CD4-positive, alpha-beta T cell treated with Interleukin-10 for 1 hour (primary cell): Measurements from ENCODE around the gene PRKG1.
"Not testable (repeated sequence)": the region's sequence is repeated elsewhere in the genome, so short reads cannot be mapped to it uniquely, and the experiment has no call there.

ENCODE experiments used
- DNase-seq: peaks from one replicate; pipeline ENCODE4 v3.0.0-alpha.2; 2020

PRKG1 gene

DNA sequence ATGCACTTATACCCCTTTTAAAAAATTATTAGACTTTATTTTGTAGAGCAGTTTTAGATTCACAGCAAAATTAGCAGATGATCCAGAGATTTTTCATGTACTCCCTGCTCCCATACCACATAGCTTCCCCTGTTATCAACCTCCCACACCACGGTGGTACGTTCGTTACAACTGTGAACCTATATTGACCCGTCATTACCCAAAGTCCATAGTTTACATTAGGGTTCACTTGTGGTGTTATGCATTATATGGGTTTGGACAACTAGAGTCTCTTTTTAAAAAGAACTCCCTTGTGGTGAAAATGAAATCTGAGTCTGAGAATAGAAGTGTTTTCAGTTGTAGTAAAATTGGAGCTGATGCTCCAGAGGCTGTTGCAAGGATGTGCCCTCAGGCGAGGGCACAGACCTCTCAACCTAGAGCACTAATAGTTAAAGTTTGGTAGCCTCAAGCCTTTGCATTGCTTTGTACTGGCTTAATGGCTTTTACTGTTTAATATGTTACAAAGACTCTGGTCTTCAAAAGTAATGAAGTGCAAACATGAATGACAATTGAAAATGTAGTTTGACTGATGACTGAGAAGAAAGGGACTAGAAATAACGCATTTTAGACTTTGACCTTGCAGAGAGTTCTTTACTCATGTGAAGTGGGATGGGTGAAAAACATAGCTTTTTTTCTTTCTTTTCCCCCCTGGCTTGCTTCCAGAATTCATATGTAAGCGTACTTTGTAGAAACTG, 655.7 kb downstream of the PRKG1 start:
- no peak for DNase-seq

DNA sequence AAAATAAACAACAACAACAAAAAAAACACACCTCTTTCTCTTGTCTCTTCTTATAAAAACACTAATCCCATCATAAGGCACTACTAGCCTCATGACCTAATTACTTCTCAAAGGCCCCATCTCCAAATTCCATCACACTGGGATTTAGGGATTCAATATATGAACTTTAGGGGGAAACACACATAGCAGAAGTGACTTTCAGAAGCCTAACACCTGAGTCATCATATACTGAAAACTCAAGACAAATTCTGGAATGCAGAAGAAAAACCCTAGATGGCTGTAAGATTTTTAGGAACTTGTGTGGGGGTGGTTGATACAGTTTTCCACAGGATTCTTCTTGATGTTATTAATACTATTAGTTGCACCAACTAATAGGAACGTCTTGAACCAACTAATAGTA, 658.8 kb downstream of the PRKG1 start:
- no peak for DNase-seq

DNA sequence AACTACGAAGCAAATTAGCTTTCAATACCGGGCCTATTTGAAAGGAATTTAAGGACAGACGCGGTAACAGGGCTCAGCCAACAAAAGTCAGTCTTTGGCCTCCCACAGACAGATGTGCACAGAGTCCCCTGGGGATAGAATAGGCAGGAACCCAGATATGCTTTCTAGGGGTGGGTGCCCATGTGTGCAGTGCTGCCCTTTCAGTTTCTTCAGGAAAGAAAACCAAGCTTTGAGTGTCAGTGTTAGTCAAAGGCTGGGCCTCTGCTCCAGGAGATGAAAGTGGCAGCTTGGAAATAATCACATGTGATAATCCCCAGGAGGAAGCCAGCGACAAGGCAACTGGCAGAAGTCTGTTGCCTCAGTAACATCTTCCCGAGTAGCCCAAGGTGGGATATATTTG, 668.9 kb downstream of the PRKG1 start:
- no peak for DNase-seq

DNA sequence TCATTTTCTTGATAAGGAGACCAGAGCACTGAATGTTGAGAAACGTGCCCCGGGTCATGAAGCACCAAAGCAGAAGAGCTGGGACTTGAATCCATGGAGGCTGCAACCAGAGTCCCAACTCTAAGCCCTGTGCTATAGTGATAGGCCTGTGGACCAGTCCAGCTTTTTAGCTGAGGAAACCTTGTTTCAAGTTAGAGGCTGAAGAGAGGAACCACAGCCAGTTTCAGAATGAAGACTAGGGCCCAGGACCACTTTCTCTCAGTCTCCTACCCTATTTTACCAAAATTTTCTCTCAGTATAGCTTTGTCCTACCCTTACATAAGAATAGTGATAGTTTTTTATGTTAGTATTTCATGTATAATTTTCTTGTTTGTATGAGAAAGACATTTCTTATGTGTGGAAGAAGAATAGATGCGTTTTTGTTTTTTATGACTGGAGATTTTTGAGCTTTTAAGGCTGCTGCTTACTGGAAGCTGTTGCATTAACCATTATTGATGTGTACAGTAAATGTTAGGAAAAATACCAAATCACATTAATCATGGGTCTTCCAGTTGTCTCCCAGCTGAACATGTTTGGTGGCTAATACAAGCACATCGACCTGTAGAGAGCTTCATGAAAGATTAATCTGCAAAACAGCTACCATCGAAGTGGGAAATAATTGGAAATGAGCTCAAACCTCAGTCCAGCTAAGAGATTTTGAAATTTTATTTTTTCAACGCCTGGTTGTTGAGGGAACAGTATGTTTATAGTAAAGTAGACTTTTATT, 670.1 kb downstream of the PRKG1 start:
- DNase-seq, result no peak

DNA sequence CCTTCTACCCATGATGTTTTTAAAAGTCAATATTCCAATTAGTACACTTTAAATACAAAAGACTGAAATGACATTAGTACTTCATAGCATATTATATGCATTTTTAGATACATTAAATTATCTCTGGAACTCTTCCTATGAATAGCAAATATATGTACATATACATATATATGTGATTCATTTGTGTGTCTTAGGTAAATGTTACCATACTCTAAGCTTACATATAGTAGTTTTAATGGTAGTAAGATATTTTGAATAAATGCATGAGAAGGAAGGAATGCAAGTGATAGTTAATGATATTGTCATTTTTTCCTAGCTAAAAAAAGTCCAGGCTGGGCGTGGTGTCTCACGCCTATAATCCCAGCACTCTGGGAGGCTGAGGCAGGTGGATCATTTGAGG, 671.1 kb downstream of the PRKG1 start:
- no peak for DNase-seq

DNA sequence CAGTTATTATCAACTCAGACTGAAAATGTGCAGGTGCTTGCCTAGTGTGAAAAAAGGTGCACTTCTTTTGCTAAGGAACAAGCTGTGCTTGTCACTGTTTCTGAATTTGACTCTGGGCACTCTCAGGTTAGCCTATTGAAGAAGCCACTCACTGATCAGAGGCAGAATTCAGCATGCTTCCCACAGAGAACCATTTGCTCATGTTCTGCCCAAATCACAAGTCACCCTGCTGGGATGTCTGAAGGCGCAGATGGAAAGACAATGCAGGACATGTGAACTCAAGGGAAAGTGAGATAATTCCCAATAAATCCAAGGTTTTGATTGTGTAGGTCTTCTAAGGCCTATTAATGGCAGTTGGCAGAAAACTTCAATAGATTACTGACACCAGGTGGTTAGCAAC, 672.9 kb downstream of the PRKG1 start:
- DNase-seq, result no peak

DNA sequence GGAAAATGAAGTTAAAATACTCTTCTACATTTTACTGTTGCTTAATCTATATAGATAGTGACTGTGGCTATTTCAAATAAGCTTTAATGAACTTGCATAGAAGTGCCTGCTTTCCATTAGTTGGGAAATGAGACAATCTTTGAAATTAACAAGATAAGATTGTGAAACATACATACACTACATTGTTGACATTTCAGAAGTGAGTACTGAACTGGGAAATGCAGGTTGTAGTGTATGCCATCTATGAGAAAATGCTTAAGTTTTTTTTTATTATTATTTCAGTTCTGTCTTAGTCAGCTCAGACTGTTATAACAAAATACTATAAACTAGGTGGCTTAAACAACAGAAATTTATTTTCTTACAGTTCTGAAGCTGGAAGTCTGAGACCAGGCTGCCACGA, 674.7 kb downstream of the PRKG1 start:
- no peak for DNase-seq

DNA sequence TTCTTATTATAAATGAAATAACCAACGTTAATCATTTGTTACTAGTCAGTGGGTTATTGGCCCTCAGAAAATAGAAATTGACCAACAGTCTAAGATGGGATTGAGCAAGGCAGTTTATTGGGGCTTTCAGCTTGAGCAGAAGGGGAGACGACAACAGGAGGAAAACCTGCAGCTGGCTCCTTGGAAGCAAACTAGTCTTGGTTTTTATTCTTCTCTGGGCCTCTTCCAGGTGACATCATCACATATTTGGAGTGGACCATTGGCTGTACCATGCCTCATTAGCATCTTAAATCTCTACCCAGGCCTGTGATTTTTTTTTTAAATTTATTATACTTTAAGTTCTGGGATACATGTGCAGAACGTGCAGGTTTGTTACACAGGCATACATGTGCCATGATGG, 684.1 kb downstream of the PRKG1 start:
- DNase-seq, result no peak

DNA sequence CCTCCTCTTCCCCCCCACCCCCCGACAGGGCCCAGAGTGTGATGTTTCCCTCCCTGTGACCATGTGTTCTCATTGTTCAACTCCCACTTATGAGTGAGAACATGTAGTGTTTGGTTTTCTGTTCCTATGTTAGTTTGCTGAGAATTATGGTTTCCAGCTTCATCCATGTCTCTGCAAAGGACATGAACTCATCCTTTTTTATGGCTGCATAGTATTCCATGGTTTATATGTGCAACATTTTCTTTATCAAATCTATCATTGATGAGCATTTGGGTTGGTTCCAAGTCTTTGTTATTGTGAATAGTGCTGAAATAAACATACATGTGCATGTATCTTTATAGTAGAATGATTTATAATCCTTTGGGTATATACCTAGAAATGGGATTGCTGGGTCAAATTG, 684.6 kb downstream of the PRKG1 start:
- DNase-seq, result not testable (repeated sequence)

DNA sequence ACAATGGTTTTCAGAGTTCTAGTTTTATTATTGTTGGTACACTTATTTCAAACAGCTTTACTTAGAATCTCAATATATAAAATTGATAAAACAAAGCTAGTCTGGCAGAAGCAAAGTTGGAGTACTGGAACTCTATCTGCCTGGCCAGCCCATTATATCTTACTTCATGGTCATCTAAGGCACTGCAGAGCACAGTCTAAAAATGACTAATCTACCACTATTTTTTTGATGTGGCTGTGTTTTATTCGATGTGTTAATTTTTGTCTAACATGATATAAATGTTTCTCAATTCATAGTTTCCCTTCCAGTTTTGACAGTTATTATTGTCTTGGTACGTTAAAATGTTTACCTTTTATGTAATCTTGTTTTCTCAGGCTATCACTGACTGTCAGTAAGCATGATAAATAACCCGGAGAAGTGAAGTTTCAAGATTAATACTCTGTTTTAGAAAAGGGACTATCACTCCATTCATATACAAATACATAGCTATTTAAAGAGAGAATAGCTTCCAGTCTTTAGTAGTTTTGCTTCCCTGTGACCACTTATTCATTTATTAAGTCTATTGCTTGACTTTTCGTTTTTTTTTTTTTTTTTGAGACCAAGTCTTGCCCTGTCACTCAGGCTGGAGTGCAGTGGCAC, 685.7 kb downstream of the PRKG1 start:
- DNase-seq, result no peak

DNA sequence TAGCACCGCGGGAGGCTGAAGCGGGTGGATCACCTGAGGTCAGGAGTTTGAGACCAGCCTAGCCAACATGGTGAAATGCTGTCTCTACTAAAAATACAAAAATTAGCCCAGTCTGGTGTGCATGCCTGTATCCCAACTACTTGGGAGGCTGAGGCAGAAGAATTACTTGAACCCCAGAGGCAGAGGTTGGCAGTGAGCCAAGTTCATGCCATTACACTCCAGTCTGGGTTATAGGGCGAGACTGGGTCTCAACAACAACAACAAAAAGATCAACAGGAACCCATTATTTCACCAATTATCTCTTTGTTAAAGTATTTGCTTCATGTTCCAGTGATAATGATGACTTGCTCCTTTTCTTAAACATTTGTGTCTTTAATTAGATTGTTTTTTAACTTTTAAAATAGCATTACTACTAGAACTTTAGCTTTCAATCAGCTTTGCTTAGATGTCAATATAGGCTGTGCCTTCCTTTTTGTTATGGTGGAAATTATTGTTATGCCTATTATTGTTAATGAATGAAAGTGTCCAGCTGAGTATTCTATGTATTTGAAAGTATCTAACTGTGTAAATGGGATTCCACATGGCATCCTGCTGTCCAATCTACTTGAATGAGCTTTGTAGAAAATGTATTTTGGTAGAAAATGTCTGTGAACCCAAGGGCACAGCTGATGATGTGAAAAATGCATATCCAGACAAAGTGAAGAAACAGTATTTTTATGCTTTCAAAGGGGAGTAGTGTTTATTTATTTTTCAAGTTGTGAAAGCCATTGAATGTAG, 686.8 kb downstream of the PRKG1 start:
- no peak for DNase-seq

DNA sequence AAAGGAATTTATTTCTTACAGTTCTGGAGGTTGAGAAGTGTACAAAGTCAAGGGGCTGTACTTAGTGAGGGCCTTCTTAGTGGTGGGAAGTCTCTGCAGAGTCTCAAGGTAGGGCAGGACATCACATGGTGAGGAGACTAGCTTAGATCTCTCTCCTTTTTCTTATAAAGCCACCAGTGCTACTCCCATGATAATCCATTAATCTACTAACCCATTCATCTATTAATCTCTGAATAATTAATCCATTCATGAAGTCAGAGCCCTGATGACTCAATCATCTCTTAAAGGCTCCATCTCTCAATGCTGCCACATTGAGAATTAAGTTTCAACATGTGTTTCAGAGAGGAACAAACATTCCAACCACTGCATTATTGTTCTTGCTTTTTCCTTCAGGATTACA, 689.5 kb downstream of the PRKG1 start:
- no peak for DNase-seq

DNA sequence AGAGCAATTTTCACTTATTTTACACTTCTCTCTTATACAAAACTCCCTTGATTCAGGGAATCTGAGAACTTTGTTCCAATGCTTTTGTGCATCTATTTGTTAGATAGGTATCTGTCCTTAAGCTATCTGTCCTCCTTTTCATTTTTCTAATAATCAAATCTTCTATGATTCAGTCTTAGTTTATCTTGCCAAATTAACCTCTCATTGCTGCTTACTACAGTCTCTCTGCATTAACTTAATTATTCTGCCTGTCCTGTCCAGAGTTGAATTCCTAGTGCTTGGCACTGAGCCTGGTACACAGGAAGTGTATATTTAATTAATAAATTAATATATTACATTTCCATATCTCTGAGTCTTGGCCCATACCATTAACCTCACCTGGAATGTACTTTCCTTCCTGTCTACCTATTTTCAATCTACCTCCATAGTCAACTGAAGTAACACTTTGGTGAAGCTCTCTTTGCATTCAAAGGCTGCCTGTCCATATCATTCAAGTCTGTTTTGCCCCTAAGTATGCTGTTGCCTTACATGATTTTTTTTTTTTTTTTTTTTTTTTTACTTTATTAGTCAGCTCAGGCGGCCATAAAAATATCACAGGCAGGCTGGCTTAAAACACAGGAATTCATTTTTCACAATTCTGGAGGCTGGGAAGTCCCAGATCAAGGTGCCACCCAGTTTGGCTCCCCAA, 691.1 kb downstream of the PRKG1 start:
- no peak for DNase-seq

DNA sequence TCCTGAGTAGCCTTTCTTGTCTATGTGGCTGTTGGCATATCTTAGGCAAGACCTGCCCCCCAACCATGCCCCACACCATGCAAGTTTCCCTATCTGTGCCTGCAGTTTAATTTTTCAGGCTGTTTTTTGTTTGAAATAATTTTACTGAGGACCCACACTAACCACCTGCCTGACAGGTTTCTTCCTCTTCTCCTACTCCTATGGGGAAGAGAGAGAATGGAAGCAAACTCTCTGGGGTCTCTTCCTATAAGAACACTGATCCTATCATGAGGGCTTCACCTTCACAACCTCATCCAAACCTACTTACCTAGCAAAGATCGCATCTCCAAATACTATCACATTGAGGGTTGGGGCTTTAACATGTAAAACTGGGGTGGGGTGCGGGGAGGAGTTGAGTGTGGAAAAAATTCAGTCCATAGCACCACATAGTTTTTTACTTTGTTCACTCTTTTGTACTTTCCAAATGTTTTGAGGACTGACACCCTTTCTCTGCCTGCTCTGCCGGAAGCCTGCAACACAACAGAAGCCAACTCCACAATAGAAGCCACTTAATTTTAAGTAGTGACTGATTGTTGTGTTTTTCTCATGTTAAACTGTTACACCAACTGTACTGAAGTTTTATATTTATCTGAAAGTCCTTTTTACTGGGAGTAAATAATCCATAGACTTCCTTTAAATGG, 692.3 kb downstream of the PRKG1 start:
- no peak for DNase-seq

DNA sequence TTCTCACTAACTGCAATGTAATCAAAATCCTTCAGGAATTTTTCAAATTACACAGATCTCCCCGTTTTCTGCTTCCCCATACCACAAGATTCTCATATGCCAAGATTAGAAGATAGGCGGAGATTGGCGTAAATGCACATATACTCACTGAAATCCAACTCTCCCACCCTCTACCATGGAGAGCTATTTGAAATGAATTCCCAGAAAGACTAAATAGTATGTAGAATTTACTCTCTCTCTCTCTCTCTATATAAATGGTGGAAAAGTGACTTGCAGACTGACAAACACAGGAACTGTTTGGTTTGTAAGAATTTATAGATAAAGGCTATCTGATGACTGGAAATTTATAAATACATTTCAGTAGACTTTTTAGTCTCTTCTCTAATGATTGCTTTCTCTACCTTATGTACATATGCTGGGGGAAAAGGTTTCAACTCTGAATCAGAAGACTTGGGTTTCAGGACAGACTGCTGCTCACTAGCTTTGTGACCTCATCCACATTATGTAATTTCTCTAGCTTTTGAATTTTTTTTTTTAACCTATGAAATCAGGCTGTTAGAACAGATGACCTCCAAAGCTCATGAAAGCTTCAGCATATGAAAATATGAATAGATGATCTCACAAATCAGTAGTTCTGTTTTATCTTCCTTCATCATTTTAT, 692.9 kb downstream of the PRKG1 start:
- no peak for DNase-seq

DNA sequence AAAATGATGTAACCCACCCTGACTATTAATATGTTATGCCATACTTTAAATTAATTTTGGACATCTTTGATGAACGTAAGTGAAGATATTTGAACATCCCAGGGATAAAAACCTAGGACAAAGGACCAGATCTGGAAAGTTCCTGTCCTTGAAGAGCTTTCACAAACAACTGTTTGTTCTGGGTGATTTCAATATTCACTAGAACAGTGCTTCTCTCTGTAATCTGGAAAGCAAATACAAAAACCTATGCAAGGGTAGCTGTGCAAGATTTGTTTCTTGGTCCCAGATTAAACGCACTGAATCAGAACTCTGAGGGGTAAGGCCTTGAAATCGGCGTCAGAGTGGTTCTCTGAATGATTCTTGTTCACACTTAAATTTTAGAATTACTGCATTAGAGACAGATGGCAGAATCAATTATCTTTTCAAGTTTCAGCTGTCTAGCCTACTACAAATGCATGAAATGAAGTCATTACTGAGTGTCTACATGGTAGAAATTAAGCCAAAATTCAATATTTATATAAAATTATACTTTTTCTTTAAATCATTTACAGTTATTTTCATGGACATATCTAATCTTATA, 694.7 kb downstream of the PRKG1 start:
- DNase-seq, result no peak

DNA sequence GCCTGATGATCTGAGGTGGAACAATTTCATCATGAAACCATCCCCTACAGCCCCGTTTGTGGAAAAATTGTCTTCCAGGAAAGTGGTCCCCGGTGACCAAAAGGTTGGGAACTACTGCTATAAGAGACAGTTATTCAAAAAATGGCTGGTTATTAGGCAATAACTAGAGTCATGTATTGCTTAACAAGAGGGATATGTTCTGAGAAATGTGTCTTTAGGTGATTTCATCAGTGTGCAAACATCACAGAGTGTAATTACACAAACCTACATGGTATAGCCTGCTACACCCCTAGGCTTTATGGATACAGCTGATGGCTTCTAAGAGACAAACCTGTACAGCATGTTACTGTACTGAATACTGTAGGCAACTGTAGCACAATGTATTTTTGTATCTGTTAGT, 696.4 kb downstream of the PRKG1 start:
- no peak for DNase-seq

DNA sequence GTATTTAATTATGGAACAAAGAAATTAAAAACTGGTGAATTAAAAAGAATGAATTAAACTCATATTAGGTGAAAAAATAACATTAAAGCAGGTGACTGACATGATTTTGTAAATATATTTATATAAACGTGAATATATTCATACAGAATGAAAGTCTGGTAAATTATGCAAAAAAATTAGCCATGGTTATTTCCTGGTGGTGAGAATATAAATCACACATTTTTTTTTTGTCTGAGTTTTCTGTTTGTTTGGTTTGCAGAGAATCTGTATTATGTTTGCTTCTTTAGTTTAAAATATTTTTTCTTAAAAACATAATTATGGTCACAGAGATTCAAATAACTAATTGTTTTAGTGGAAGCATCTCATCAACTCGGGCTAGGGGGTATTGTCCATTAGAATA, 698.1 kb downstream of the PRKG1 start:
- DNase-seq, result no peak

DNA sequence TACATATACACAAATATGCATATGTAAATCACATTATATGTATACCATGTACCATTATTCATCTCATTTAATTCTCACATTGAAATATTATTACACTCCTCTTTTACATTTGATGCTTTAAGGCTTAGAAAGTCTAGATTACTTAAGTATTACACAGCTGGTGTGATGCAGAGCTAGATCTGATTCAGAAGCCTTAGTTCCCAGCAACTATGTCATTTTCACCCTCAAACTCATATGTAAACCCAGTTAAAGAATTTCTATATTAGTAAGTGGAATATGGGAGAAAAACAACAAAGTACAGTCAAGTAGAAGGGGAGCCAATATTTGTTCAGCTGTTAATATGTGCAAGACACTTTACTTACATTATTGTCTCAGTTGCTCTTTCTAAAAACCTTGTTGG, 699.4 kb downstream of the PRKG1 start:
- no peak for DNase-seq

DNA sequence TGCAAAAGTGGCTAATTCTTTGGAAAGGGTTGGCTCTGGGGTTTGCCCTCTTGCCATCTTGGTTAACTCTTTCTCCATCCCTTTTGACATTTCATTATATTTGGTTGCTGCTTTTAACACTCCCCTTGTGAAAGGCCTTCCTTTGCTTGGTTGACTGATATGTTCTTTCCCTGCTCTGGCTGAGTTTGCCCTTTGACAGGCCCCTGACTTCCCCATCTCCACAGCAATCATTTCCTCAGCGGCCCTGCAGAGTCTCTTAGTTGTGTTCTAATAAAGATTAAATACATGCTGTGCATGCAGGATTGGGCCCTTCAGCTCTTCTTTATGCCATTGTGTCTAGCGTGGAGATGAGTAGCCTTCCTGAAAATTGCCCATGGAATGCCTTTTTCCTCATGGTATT, 709.7 kb downstream of the PRKG1 start:
- no peak for DNase-seq

DNA sequence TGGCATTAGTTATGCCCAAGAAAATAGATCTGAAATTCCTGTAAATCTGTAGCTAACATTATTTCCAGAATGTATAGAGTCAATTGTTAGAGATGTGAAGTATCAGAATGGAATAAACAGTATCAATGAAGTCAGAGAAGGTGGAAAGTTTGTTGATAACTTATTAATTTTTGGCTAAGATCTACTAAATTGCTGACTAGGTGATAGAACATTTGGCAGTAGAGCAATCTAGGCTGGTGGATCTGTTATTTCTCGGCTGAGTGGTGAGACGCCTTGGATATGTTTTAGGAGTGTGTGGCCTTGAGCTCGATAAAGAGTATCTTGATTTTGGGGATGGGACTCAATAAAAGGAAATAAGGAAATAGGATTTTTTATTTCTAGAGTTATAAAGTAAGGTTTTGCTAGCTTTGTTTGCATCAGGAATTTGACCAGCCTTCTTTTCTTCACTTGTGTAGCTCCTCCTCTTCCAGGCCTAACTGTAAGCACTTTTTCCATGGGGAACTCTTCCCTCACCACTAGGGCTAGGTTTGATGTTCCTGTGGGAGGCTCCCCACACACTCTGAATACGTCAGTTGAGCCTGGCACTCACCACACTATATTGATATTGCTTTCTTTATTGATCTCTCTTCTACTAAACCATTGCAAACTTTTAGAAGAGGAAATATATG, 711.9 kb downstream of the PRKG1 start:
- DNase-seq, result no peak
